ENCODE results near the gene ATRAID.

Gene ATRAID

GRCh38 chr2:27219091-27219490, 7.2 kb downstream of the ATRAID start:
- DNase-seq (ENCODE audit: low read depth in 2 of 2) = no peak

DNA sequence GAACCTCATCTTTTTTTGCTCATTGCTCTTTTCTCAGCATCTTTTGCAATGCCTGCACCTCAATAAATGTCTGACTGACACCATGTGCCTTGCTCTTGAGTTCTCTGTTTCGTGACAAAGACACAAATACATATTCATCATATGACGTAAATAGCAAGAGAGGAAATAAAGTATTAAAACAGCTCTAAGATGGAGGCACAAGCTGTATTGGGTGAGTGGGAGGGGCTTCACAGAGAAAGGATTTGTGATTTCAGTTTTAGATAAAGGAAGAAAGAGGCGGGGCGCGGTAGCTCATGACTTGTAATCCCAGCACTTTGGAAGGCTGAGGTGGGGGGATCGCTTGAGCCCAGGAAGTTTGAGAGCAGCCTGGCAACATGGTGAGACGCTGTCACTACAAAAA, 8.2 kb downstream of the ATRAID start:
- DNase-seq (ENCODE audit: low read depth in 2 of 2) = no peak

DNA sequence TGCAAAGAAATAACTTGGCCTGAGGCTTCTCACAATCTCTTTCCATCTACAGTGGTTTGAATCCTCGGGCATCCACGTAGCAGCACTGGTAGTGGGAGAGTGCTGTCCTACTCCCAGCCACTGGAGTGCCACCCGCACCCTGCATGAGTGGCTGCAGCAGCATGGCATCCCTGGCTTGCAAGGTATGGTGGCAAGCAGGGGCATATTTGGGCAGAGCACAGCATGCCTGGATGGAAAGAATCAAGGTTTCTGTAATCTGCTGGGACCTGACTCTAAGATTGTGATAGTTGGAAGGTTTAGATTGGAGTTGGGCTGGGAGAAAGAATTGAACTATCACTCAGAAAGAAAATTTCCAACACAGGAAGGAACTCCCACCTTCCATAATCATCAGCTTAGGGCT, 9.3 kb downstream of the ATRAID start:
- no peak for DNase-seq (ENCODE audit: low read depth in 2 of 2)

DNA sequence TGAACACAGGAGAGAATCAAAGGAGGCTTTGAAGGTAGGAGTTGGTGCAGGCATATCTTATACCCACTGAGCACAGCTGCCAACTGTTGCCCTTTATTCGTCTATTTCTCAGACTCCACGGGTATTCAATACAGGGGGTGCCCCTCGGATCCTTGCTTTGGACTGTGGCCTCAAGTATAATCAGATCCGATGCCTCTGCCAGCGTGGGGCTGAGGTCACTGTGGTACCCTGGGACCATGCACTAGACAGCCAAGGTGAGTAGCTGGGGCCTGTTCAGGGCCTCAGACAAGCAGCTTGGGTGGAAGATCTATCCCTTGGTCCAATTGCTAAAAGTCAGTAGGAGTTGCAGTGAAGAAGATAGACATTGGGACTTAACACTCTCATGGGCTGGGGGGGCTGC, 10.6 kb downstream of the ATRAID start:
- no peak for DNase-seq (ENCODE audit: low read depth in 2 of 2)

DNA sequence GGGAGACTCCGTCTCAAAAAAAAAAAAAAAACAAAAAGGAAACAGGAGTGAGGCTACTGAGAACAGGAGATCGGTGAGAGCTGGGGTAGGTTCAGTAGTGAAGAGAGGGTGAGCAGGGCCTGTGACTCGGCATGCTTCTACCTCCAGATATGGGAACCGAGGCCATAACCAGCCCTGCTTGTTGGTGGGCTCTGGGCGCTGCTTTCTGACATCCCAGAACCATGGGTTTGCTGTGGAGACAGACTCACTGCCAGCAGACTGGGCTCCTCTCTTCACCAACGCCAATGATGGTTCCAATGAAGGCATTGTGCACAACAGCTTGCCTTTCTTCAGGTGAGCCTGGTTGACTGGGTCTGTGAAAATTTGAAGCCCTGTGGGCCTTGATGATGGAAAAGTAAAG, 11.6 kb downstream of the ATRAID start:
- no peak for DNase-seq (ENCODE audit: low read depth in 2 of 2)

GRCh38 chr2:27225526-27225925, 13.7 kb downstream of the ATRAID start:
- no peak for DNase-seq (ENCODE audit: low read depth in 2 of 2)

GRCh38 chr2:27227501-27227900, 15.7 kb downstream of the ATRAID start:
- DNase-seq (ENCODE audit: low read depth in 2 of 2) = no peak

DNA sequence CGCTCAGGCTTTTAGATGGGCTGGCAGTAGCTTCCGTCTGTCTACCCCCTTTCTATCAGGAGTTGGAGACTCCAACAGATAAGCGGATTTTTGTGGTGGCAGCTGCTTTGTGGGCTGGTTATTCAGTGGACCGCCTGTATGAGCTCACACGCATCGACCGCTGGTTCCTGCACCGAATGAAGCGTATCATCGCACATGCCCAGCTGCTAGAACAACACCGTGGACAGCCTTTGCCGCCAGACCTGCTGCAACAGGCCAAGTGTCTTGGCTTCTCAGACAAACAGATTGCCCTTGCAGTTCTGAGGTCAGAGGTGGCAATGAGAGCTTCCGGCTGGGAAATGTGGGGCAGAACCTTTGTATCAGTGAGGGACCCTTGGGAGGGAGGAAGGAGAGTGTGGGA, 20.1 kb downstream of the ATRAID start:
- DNase-seq (ENCODE audit: low read depth in 2 of 2) = no peak

DNA sequence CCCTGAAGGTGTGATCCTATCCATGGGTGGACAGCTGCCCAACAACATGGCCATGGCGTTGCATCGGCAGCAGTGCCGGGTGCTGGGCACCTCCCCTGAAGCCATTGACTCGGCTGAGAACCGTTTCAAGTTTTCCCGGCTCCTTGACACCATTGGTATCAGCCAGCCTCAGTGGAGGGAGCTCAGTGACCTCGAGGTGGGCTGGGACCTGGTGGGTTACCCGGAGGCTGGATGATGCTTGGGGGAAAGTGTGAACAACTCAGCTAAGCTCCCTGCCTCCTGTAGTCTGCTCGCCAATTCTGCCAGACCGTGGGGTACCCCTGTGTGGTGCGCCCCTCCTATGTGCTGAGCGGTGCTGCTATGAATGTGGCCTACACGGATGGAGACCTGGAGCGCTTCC, 21.5 kb downstream of the ATRAID start:
- no peak for DNase-seq (ENCODE audit: low read depth in 2 of 2)

- no peak for DNase-seq (ENCODE audit: low read depth in 2 of 2)
These were observed 24.3 kb downstream of the ATRAID start for GRCh38 chr2:27236136-27236535.

DNA sequence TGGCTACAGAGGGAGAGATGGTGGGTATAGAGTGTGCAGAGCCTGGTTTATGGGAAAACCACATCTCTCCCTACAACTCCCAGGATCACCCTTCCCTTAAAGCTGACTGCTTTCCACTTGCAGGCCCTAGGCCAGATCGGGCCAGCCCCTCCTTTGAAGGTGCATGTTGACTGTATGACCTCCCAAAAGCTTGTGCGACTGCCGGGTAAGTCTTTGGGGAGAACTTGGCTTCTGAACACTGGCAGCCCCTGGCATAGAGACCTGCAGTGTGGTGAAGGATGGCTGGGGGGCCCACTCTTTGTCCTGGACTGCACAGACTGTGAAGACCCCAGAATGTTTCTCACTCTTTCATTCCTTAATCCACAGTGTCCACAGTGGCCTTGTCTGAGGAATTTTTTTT, 24.8 kb downstream of the ATRAID start:
- DNase-seq (ENCODE audit: low read depth in 2 of 2) = no peak

- no peak for DNase-seq (ENCODE audit: low read depth in 2 of 2)
These were observed 25.6 kb downstream of the ATRAID start for GRCh38 chr2:27237341-27237945.

- no peak for DNase-seq (ENCODE audit: low read depth in 2 of 2)
These were observed 27.1 kb downstream of the ATRAID start for GRCh38 chr2:27238976-27239375.

DNA sequence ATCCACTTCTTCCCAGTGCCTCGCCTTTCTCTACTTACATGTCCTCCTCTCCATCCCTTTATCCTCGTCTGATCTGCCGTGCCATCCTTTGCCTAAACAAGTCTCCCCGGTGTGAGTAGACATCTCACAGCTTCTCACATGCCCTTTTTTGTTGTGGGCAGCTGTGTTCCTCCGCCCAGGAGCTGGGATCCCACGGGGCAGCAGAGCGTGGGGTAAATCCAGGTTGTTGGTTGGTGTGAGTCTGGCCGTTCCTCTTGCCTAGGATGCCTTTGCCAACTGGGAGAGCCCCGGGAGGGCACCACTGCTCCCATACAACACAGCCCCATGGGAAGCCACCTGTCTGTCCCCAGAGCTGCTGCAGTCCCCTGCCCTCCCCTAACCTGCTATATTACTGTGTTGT, 28.6 kb downstream of the ATRAID start:
- DNase-seq (ENCODE audit: low read depth in 2 of 2) = no peak

- no peak for DNase-seq (ENCODE audit: low read depth in 2 of 2)
These were observed 30.1 kb downstream of the ATRAID start for GRCh38 chr2:27241761-27242613.

DNA sequence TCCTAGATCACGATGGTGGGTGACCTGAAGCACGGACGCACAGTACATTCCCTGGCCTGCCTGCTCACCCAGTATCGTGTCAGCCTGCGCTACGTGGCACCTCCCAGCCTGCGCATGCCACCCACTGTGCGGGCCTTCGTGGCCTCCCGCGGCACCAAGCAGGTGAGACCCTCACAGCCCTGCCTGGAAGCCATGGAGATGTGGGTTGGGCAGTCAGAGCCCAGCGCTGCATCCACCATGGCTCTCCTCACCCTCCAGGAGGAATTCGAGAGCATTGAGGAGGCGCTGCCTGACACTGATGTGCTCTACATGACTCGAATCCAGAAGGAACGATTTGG, 30.7 kb downstream of the ATRAID start:
- DNase-seq (ENCODE audit: low read depth in 2 of 2) = no peak

DNA sequence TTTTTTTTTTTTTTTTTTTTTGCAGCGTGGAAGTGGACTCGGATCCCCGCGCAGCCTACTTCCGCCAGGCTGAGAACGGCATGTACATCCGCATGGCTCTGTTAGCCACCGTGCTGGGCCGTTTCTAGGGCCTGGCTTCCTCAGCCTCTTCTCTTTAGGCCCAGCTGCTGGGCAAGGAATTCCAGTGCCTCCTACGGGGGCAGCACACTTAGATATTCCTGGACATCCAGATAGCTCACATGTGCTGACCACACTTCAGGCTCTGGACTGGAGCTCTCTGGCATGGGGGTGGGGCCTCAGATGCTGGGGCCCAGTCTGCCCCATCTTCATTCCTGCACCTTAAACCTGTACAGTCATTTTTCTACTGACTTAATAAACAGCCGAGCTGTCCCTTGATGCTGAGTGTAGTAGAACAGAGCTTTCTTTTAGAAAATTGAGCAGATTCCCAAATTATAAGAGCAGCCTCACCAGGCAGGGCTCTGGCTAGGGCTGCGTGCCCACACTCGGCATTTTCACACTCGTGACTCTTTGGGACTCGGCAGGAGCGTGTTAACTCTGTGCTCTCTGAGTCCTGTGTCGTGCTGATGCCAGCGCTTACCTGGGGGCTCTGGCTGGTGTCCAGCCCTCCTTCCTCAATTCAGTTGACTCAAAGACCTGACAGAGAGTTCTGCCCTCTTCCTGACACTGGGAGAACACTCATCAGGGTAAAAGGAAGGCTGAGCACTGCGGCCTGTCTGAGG, 31.7 kb downstream of the ATRAID start:
- DNase-seq (ENCODE audit: low read depth in 2 of 2) = no peak

DNA sequence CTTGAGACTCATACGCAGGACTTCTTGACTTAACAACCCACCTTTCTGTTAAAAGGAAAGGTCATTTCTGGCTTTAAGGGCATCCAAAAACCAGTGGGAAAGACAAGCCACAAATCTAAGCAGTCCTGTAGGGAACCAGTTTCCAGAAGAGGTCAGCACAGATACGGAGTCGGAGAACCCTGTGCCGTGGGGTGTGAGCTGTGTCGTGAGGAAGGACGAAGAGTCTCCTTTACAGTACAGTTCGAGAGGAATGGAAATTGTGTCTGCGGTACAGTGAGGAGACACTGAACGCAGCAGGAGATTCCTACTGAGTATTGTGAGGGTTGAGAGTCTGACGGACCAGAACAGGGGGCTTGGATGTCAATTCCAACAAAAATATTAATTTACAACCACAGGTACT, 33.3 kb downstream of the ATRAID start:
- DNase-seq (ENCODE audit: low read depth in 2 of 2) = no peak

GRCh38 chr2:27245626-27246025, 33.8 kb downstream of the ATRAID start:
- DNase-seq (ENCODE audit: low read depth in 2 of 2) = no peak

- DNase-seq (ENCODE audit: low read depth in 2 of 2) = no peak
These were observed 36.1 kb downstream of the ATRAID start for GRCh38 chr2:27247893-27248292.

DNA sequence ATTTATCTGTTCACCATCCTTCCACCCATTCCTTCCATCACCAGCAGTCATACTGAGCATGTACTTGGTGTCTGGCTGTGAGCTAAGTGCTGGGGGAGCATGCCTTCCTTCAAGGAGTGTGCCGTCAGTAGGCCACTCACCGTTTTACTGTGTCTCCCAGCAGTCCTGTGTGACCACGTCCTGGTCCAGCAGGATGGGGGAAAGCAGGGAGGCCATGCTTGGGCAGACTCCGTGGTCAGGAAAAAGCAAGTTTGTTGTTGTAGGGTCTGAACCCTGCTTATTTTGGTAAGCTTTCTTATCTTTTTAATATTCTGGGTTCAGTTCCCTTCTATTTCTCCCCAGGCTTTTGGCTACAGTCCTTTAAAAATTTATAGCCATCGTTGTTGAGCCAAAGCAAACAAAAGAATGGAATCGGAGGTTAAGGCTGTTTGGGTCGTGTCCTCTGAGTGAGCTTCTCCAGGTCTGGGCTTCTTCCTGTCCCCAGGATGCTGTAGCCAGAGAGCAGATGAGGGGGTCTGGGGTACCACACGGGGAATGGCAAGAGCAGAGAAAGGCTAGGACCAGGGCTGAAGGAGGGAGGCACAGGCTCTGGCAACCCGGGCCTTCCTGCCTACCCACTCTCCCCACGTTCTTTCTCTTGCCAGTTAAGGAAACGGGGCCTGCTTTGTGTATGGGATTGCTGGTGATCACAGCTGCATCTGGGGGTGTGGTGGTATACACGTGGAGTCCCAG, 37.5 kb downstream of the ATRAID start:
- no peak for DNase-seq (ENCODE audit: low read depth in 2 of 2)

- DNase-seq (ENCODE audit: low read depth in 2 of 2) = peak; percentile 34 to 54
These were observed 38.2 kb downstream of the ATRAID start for GRCh38 chr2:27249891-27250651.

Data from stimulated activated CD4-positive, alpha-beta T cell treated with anti-CD3 and anti-CD28 coated beads, Interleukin-15, amount 100 ng/mL, for 48 hours (primary cell).